DLD1 (cell line): ENCODE results near the gene ABCG5.

Experiments
- in situ Hi-C: cut with HindIII; loops from 2 replicates; pipeline ENCODE4 v1.10.0; 2017; ENCODE audit warnings: low sequenced_read_pairs

ABCG5 gene

GRCh38 chr2:43810888-43811287, 27.8 kb downstream of the ABCG5 start:
- in situ Hi-C loops, result no loop called here

GRCh38 chr2:43810452-43810851, 28.2 kb downstream of the ABCG5 start:
- in situ Hi-C loops, result no loop called here

GRCh38 chr2:43806719-43807031, 32.0 kb downstream of the ABCG5 start:
- in situ Hi-C loops, result no loop called here

- in situ Hi-C loops, result no loop called here
Measured at GRCh38 chr2:43803113-43803512, 35.5 kb downstream of the ABCG5 start.

GRCh38 chr2:43802135-43802534, 36.5 kb downstream of the ABCG5 start:
- in situ Hi-C loops, result no loop called here

- in situ Hi-C loops, result no loop called here
Measured at GRCh38 chr2:43800894-43801293, 37.7 kb downstream of the ABCG5 start.

- in situ Hi-C loops, result no loop called here
Measured at GRCh38 chr2:43798300-43798699, 40.3 kb downstream of the ABCG5 start.

GRCh38 chr2:43796206-43796605, 42.4 kb downstream of the ABCG5 start:
- in situ Hi-C loops, result no loop called here

- in situ Hi-C loops, result no loop called here
Measured at GRCh38 chr2:43794956-43795355, 43.7 kb downstream of the ABCG5 start.

GRCh38 chr2:43792653-43793052, 46.0 kb downstream of the ABCG5 start:
- in situ Hi-C loops, result no loop called here

- in situ Hi-C loops, result no loop called here
Measured at GRCh38 chr2:43791035-43791765, 47.4 kb downstream of the ABCG5 start.

- in situ Hi-C loops, result no loop called here
Measured at GRCh38 chr2:43790147-43790546, 48.5 kb downstream of the ABCG5 start.

GRCh38 chr2:43788646-43789045, 50.0 kb downstream of the ABCG5 start:
- in situ Hi-C loops, result no loop called here

GRCh38 chr2:43787895-43788294, 50.7 kb downstream of the ABCG5 start:
- in situ Hi-C loops, result no loop called here

GRCh38 chr2:43778233-43778632, 60.4 kb downstream of the ABCG5 start:
- in situ Hi-C loops, result no loop called here

GRCh38 chr2:43777306-43777926, 61.2 kb downstream of the ABCG5 start:
- in situ Hi-C loops, result no loop called here

GRCh38 chr2:43776324-43776723, 62.3 kb downstream of the ABCG5 start:
- in situ Hi-C loops, result no loop called here

- in situ Hi-C loops, result no loop called here
Measured at GRCh38 chr2:43774617-43775016, 64.0 kb downstream of the ABCG5 start.

GRCh38 chr2:43773876-43774613, 64.6 kb downstream of the ABCG5 start, which contains the start of gene DYNC2LI1:
TSS of gene DYNC2LI1 (plus strand) at chr2:43774039. CDS start at chr2:43774139, 100 bp downstream.
- in situ Hi-C loops, result no loop called here

- in situ Hi-C loops, result no loop called here
Measured at GRCh38 chr2:43766006-43766405, 72.6 kb downstream of the ABCG5 start.

GRCh38 chr2:43764086-43764705, 74.4 kb downstream of the ABCG5 start:
- in situ Hi-C loops, result no loop called here

GRCh38 chr2:43763091-43763490, 75.5 kb downstream of the ABCG5 start:
- in situ Hi-C loops, result no loop called here
